Measurements from ENCODE around the gene FAM170B.

- no peak for TF ChIP-seq POLR2A (IDR thresholded peaks at IDR 0.05)
- TF ChIP-seq, protein P1, sequence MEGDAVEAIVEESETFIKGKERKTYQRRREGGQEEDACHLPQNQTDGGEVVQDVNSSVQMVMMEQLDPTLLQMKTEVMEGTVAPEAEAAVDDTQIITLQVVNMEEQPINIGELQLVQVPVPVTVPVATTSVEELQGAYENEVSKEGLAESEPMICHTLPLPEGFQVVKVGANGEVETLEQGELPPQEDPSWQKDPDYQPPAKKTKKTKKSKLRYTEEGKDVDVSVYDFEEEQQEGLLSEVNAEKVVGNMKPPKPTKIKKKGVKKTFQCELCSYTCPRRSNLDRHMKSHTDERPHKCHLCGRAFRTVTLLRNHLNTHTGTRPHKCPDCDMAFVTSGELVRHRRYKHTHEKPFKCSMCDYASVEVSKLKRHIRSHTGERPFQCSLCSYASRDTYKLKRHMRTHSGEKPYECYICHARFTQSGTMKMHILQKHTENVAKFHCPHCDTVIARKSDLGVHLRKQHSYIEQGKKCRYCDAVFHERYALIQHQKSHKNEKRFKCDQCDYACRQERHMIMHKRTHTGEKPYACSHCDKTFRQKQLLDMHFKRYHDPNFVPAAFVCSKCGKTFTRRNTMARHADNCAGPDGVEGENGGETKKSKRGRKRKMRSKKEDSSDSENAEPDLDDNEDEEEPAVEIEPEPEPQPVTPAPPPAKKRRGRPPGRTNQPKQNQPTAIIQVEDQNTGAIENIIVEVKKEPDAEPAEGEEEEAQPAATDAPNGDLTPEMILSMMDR (IDR thresholded peaks at IDR 0.05) = no peak
Measured at GRCh38 chr10:49152663-49153062, 18.8 kb upstream of the FAM170B start.

All from uterus (tissue), 2 donors.